Neural progenitor cell (in vitro differentiated cells): ENCODE measurements around the gene DCAF4.

Source experiments
- EZH2 ChIP-seq: fragments of 200-600 bp; sonication (generic); IDR thresholded peaks from 2 replicates; pipeline ENCODE4 v1.6.1; 2017; ENCODE audit warnings: antibody characterized with exemption, mild to moderate bottlenecking, moderate library complexity
- EZH2phosphoT487 ChIP-seq: fragments of 200-600 bp; sonication (generic); IDR thresholded peaks from 2 replicates; pipeline ENCODE4 v1.6.1; 2017; ENCODE audit warnings: antibody characterized with exemption
- TF ChIP-seq, protein P1 (sequence below): fragments of 200-600 bp; sonication (generic); IDR thresholded peaks from 2 replicates; pipeline ENCODE4 v1.5.1; 2017; ENCODE audit warnings: antibody characterized with exemption, mild to moderate bottlenecking

DNA sequence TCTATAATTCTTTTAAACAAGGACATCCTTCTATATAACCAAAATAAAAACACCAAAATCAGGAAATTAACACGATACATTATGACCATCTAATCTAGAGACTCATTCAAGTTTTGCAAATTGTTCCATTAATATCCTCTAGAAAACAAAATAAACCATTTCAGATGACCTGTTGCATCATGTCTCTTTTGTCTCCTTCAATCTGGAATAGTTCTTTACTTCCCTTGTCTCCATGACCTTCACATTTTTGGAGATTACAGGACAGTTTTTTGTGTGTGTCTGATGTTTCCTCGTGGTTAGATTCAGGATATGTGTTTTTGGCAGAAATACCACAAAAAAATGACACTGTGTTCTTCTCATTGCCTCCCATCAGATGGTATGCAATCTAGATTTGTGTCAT is 12.5 kb upstream of the DCAF4 start:
- TF ChIP-seq, protein P1, sequence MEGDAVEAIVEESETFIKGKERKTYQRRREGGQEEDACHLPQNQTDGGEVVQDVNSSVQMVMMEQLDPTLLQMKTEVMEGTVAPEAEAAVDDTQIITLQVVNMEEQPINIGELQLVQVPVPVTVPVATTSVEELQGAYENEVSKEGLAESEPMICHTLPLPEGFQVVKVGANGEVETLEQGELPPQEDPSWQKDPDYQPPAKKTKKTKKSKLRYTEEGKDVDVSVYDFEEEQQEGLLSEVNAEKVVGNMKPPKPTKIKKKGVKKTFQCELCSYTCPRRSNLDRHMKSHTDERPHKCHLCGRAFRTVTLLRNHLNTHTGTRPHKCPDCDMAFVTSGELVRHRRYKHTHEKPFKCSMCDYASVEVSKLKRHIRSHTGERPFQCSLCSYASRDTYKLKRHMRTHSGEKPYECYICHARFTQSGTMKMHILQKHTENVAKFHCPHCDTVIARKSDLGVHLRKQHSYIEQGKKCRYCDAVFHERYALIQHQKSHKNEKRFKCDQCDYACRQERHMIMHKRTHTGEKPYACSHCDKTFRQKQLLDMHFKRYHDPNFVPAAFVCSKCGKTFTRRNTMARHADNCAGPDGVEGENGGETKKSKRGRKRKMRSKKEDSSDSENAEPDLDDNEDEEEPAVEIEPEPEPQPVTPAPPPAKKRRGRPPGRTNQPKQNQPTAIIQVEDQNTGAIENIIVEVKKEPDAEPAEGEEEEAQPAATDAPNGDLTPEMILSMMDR = no peak
- TF ChIP-seq EZH2phosphoT487 (no peak), EZH2 (no peak)
